Stimulated activated CD4-positive, alpha-beta T cell treated with anti-CD3 and anti-CD28 coated beads, Interleukin-1b, Interleukin-23, amount 100 ng/mL, for 24 hours (primary cell): ENCODE measurements around the gene OR9Q1.
"Not testable (repeated sequence)": the region's sequence is repeated elsewhere in the genome, so short reads cannot be mapped to it uniquely, and the experiment has no call there.

Experiments used
- DNase-seq, 4 experiments: peaks; one replicate each; pipeline ENCODE4 v3.0.0-alpha.2; 2020; ENCODE audit warnings: low read depth in 4 of 4, low spot score in 1 of 4

OR9Q1 gene

GRCh38 chr11:58023435-58023931 is at the start of gene OR9Q1:
OR9Q1 (plus strand) TSS chr11:58023881; CDS start chr11:58179445, 155,564 bp downstream.
- DNase-seq = no peak

GRCh38 chr11:57974132-57974531 is 49.5 kb upstream of the OR9Q1 start:
- DNase-seq = no peak

GRCh38 chr11:57974848-57975601 is 48.7 kb upstream of the OR9Q1 start:
- DNase-seq = no peak

GRCh38 chr11:57977709-57978108 is 46.0 kb upstream of the OR9Q1 start:
- DNase-seq = no peak

GRCh38 chr11:57978686-57979531 is 44.8 kb upstream of the OR9Q1 start:
- no peak for DNase-seq

- no peak for DNase-seq
Measured at GRCh38 chr11:57979532-57980079, 44.1 kb upstream of the OR9Q1 start.

GRCh38 chr11:57980201-57980600 is 43.5 kb upstream of the OR9Q1 start:
- DNase-seq = no peak

GRCh38 chr11:57981536-57981935 is 42.1 kb upstream of the OR9Q1 start:
- no peak for DNase-seq

GRCh38 chr11:57982776-57983175 is 40.9 kb upstream of the OR9Q1 start:
- no peak for DNase-seq

GRCh38 chr11:57983191-57983590 is 40.5 kb upstream of the OR9Q1 start:
- DNase-seq = no peak

- not testable (repeated sequence) for DNase-seq
Measured at GRCh38 chr11:57999523-57999922, 24.2 kb upstream of the OR9Q1 start.

GRCh38 chr11:58000021-58000420 is 23.7 kb upstream of the OR9Q1 start:
- DNase-seq = not testable (repeated sequence)

- no peak for DNase-seq
Measured at GRCh38 chr11:58000699-58001098, 23.0 kb upstream of the OR9Q1 start.

- no peak for DNase-seq
Measured at GRCh38 chr11:58003036-58003435, 20.6 kb upstream of the OR9Q1 start.

- DNase-seq = no peak
Measured at GRCh38 chr11:58003591-58003990, 20.1 kb upstream of the OR9Q1 start.

- no peak for DNase-seq
Measured at GRCh38 chr11:58004664-58005063, 19.0 kb upstream of the OR9Q1 start.

- DNase-seq = no peak
Measured at GRCh38 chr11:58006940-58007339, 16.7 kb upstream of the OR9Q1 start.

GRCh38 chr11:58011771-58012170 is 11.9 kb upstream of the OR9Q1 start:
- no peak for DNase-seq

- DNase-seq = no peak
Measured at GRCh38 chr11:58024601-58025091, 965 bp downstream of the OR9Q1 start.

- DNase-seq = no peak
Measured at GRCh38 chr11:58027341-58027740, 3.7 kb downstream of the OR9Q1 start.

- no peak for DNase-seq
Measured at GRCh38 chr11:58028687-58029411, 5.2 kb downstream of the OR9Q1 start.
